HG03575 (cell line): Measurements from ENCODE around the gene RTL5.

Source experiments
- ATAC-seq: cut with Tn5 transposase; IDR thresholded peaks from one replicate; pipeline ENCODE4 v1.9.1; 2021; ENCODE audit not compliant: unreplicated experiment, insufficient number of reproducible peaks, low FRiP score; ENCODE audit errors: extremely low read depth

The RTL5 gene

GRCh38 chrX:72113461-72113860 lies 18.3 kb downstream of the RTL5 start:
- no peak for ATAC-seq

GRCh38 chrX:72110876-72111708 lies 20.6 kb downstream of the RTL5 start:
- no peak for ATAC-seq

GRCh38 chrX:72110051-72110875 lies 21.5 kb downstream of the RTL5 start:
- no peak for ATAC-seq

- no peak for ATAC-seq
Observed at GRCh38 chrX:72108666-72109065, 23.0 kb downstream of the RTL5 start.

GRCh38 chrX:72107841-72108595 lies 23.7 kb downstream of the RTL5 start:
- no peak for ATAC-seq

GRCh38 chrX:72107320-72107719 lies 24.4 kb downstream of the RTL5 start:
- ATAC-seq = no peak

- no peak for ATAC-seq
Observed at GRCh38 chrX:72105436-72105835, 26.3 kb downstream of the RTL5 start.

GRCh38 chrX:72102760-72103159 lies 29.0 kb downstream of the RTL5 start:
- ATAC-seq = no peak

- no peak for ATAC-seq
Observed at GRCh38 chrX:72102126-72102525, 29.6 kb downstream of the RTL5 start.

- no peak for ATAC-seq
Observed at GRCh38 chrX:72101597-72102037, 30.1 kb downstream of the RTL5 start.

GRCh38 chrX:72100824-72101351 lies 30.8 kb downstream of the RTL5 start:
- peak; percentile 55 for ATAC-seq

- no peak for ATAC-seq
Observed at GRCh38 chrX:72100051-72100755, 31.5 kb downstream of the RTL5 start.

GRCh38 chrX:72097098-72097497 lies 34.6 kb downstream of the RTL5 start:
- no peak for ATAC-seq

GRCh38 chrX:72095370-72095769 lies 36.3 kb downstream of the RTL5 start:
- no peak for ATAC-seq

- ATAC-seq = no peak
Observed at GRCh38 chrX:72094894-72095293, 36.8 kb downstream of the RTL5 start.

GRCh38 chrX:72089254-72089653 lies 42.5 kb downstream of the RTL5 start:
- ATAC-seq = no peak

- no peak for ATAC-seq
Observed at GRCh38 chrX:72088761-72089160, 43.0 kb downstream of the RTL5 start.

- no peak for ATAC-seq
Observed at GRCh38 chrX:72086995-72087394, 44.7 kb downstream of the RTL5 start.

GRCh38 chrX:72084114-72084513 lies 47.6 kb downstream of the RTL5 start:
- ATAC-seq = no peak
